Activated CD8-positive, alpha-beta memory T cell treated with anti-CD3 and anti-CD28 coated beads, Interleukin-2, amount 50 U/mL, for 24 hours (primary cell): Measurements from ENCODE around the gene HOXB3.

Experiments used
- DNase-seq: peaks from one replicate; pipeline ENCODE4 v3.0.0-alpha.2; 2020; ENCODE audit errors: extremely low read depth

Gene HOXB3

DNA sequence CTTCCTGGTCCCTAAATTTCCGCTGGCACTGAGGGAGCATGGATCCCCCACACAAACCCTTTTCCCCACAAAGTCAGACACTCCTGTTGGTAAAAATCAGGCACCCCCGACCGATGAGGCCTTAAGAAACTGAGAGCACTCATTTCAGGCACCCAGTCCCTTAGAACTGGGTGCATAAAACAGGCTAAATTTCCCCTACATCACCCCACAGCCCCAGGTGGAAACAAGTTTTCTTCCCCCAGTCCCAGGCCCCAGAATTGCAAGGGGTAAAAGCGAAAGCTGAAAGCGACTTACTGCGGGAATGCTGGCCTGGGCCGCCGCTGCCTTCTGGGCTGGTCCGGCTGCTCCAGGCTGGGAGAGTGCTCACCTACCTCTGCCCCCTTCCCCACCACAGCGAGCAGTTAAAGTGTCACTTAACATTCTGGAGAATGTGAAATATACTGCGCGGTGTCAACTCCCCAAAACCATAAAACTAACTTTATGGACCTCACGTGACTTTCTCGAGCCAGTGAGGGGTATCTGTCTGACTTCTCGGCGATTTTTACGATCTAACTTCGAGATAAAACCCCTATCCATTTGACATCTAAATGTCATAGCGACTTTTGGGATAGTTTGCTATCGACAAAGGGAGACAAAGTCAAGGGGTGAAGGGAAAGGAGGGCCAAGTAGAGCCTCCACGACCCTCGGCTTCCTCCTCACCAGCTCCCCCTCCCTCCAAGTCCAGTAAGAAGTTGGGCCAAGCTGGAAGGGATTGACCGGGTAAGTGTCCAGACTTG, at the start of gene HOXB3:
HOXB3 (minus strand) TSS at position 411 of the 776 bp plus-strand sequence. CDS start 37,767 bp downstream, outside the sequence.
- DNase-seq: no peak

DNA sequence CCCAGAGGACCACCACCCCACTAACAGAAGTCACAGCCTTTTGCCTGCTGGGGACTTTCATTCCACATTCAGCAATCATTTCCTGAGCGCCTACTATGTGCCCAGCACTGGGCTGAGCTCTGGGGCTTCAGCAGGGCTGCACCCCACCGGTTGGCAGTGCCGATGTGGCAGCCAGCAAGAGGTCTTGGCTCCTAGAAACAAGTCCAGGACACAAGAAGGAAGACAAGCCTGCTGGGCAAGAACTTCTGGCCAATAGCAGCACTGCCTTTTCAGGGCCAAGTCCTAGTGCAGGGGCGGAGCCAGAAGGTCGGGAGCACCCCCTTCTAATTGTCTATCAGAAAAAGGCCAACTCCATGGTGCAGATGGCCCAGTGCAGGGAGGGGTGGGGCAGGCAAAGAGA, 49.1 kb upstream of the HOXB3 start:
- DNase-seq: no peak

GRCh38 chr17:48637323-48638260, 47.6 kb upstream of the HOXB3 start:
- no peak for DNase-seq

DNA sequence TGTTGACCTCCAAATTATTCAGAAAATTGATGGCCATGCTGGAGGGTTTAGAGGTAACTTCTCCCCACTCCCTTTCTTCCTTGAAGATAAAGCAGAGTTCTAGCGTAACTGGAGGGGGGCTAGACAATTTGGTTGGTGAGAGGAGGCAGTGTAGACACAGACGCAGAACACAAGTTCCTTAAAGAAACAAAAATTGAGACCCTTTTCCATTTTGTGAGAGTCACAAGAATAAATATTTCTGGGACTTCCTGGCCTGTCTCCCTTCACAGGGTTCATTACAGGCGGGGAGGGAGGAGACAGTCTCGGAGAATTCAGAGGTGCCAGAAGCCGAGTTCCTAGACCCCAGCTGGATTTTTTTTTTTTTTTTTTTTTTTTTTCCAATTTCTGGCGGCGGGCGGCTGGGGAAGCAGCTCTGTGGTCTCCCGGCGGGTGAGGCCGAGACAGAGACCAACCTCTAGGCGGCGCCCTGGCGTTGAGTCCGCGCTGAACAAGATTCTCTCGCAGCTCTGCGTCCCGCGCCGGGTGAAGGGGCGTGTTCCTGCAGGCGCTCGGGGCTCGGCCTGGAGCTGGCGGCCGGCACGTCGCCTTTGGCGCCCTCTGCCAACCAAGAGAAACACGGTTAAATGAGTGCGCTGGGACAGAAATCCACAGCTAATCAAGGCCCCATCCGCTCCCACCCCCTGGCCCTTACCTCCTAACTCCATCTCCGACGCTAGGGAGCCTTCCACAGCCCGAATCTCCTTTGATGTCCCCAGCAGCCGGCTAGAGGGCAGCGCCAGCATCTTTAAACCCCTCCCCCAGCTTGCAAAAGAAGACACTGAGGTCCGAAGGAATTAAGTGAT, 46.4 kb upstream of the HOXB3 start:
- DNase-seq: no peak

DNA sequence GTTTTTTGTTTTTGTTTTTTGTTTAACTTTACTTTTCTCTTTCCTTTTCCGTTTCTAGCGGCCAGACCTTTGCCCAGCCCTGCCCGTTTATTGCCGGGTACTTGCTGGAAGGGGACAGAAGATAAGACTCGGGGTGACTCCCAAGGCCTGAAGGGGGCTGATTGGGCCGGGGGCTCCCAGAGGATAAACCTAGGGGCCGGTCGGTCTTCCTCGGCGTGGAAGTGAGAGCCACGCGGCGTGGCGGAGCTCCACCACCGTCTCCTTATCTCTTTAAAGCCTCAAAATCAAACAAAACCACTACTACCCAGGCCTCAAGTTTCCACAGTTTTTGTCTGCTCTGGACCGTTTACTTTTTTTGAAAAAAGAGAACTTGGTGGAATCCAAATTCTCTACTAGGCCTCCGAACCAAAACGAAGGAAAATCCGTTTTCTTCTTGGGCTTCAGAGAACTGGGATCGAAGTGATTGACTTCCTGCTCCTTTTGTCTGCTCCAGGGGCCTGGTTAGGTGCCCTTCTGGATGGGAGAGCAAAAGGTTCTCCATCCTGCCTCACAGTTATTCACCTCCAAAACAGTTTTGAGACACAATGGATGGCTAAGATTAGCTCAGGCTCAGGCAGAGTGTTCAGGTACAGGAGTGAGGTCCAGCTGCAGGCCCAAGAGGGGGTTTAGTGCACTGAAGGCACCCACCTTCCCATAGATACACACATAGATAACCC, 44.6 kb upstream of the HOXB3 start:
- no peak for DNase-seq

- no peak for DNase-seq
These were observed 43.2 kb upstream of the HOXB3 start for GRCh38 chr17:48633266-48633677.

GRCh38 chr17:48632579-48633265, 42.7 kb upstream of the HOXB3 start:
- DNase-seq: no peak

- DNase-seq: no peak
These were observed 41.9 kb upstream of the HOXB3 start for GRCh38 chr17:48631693-48632578.

GRCh38 chr17:48630925-48631692, 41.1 kb upstream of the HOXB3 start:
- DNase-seq: no peak

DNA sequence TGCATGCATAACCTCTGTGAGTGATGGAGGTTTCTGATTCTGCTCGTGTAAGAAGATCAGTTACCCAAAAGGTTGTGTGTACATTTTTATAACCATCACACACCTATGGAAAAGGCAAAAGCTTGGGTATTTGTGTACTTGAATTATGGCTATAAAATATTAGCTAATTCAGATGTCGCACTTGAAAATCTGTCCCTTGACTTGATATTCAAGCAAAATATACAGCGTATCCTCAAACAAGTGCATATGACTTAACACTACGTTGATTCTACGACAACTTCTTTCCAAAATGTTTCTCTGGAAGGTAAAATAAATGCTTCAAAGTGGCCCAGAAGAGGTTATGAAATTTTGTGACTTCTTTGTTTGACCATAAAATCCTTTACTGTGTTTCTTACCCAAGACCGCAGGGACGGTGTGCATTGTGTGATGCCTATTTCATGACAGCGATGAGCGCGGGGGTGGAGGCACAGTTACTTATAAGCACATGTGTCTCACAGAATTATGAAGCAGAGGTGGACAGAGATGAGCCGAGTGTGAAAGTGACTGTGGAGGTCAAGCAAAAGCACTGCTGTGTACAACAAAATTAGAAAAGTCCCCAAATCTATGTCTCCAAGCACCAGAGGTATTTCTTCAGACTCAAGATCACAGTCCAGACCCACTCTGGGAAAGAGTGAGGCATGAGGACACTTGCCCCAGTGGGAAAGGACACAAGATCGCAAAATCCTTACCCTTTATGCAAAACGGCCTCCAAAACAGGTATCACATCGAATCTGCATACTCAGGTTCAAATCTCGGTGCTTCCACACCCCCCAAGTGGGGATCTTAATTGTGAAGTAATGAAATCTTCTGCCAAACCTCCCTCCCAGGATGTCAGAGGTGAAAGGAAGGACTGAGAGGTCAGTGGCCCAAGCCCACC, 40.2 kb upstream of the HOXB3 start:
- no peak for DNase-seq

GRCh38 chr17:48629411-48629759, 39.3 kb upstream of the HOXB3 start:
- no peak for DNase-seq

- DNase-seq: no peak
These were observed 38.8 kb upstream of the HOXB3 start for GRCh38 chr17:48628649-48629410.

- DNase-seq: no peak
These were observed 37.8 kb upstream of the HOXB3 start for GRCh38 chr17:48627623-48628521.

DNA sequence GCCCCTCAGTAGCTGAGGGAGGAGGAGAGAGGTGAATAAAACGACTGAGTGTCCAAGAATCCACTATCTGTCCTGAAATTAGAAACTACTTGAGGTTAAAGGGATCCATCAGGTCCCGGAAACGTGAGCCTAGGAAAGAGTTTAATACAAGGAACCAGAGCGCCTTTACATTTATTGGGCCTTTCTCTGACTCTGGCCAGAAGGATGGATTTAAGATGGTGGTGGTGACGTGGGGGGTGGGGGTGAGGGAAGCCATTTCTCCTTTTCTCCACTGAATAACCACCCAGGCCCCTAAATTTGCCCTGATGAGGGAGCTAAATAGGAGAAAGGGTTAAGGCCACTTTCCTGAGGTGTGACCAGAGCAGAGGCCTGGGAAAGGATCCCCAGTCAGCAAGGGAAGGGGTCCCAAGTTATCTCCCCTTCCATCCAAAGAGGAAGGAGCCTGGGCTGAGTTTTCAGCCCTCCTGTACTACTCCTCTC, 37.1 kb upstream of the HOXB3 start:
- DNase-seq: no peak

DNA sequence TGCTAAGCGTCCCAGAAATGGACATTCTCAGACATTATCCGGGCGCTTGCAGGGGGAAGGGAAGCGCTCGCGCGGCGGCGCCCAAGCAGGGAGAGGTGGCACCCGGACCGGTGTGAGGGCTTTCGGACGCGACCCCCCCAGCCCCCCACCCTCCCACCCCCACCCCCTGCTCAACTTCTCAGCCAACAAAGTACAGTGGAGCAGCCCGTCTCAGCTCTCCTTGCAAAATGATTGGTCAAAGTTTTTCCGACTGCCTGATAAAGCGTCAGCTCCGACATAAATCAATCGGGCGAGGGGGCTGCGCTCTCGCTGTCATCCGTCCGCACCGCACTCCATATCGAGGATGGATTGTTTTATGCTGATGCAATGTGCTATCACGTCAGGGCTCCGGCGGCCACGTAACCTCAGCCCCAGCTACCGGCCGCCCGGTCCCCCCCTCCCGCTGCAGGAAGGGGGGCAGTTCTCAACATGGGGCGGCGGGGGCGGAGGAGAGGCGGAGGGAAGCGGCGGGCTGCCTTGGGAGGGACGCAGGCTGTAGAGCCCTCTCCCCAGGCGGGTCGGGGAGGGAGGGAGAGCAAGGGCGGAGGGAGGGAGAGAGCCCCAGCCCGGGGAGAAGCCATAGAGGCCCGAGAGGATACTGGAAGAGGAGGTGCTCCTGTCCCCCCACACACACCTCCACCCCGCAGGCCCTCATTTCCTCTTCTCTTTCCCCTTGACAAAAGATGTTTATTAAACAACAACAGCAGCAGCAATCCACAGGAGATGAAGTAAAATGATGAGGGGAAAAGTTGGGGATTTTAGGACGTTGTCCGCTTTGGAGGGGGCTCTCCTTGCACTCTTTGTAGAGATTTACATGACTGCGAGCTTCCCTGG, 36.4 kb upstream of the HOXB3 start, which contains the start of gene HOXB9:
HOXB9 (minus strand) TSS at position 114 of the 873 bp plus-strand sequence; CDS start at position 25, 89 bp downstream.
- no peak for DNase-seq
